ENCODE data around the gene PDSS2.
"Not testable (repeated sequence)": the region's sequence is repeated elsewhere in the genome, so short reads cannot be mapped to it uniquely, and the experiment has no call there.

PDSS2 gene

GRCh38 chr6:107136324-107136723, 323.0 kb downstream of the PDSS2 start:
- not testable (repeated sequence) for H3K36me3 ChIP-seq (ENCODE audit: insufficient read depth, low read length); H3K9me3 ChIP-seq (ENCODE audit: control insufficient read depth, insufficient read depth, low read length); H3K9ac ChIP-seq (ENCODE audit: low read depth, low read length); H3K4me1 ChIP-seq (ENCODE audit: insufficient read depth, low read length)

GRCh38 chr6:107135048-107135680, 324.2 kb downstream of the PDSS2 start:
- H3K9me3 ChIP-seq (ENCODE audit: control insufficient read depth, insufficient read depth, low read length); H3K9ac ChIP-seq (ENCODE audit: low read depth, low read length); H3K36me3 ChIP-seq (ENCODE audit: insufficient read depth, low read length); H3K4me1 ChIP-seq (ENCODE audit: insufficient read depth, low read length): not testable (repeated sequence)

GRCh38 chr6:107132330-107132954, 326.9 kb downstream of the PDSS2 start:
- peaks cover 8% of the 10 kb centered on the region; the same call in 1 of the 2 replicates for H3K4me1 ChIP-seq (ENCODE audit: insufficient read depth, low read length)
- no peaks in the 10 kb centered on the region for H3K9me3 ChIP-seq (ENCODE audit: control insufficient read depth, insufficient read depth, low read length)
- no peak overlapping the region for H3K9ac ChIP-seq (ENCODE audit: low read depth, low read length)
- H3K36me3 ChIP-seq (ENCODE audit: insufficient read depth, low read length) = no peaks in the 10 kb centered on the region

- Histone ChIP-seq H3K36me3 (ENCODE audit: insufficient read depth, low read length) (no peaks in the 10 kb centered on the region), H3K9ac (ENCODE audit: low read depth, low read length) (no peak overlapping the region), H3K9me3 (ENCODE audit: control insufficient read depth, insufficient read depth, low read length) (no peaks in the 10 kb centered on the region), H3K4me1 (ENCODE audit: insufficient read depth, low read length) (peaks cover 21% of the 10 kb centered on the region)
Observed at GRCh38 chr6:107129370-107129925, 329.9 kb downstream of the PDSS2 start.

- Histone ChIP-seq H3K36me3 (ENCODE audit: insufficient read depth, low read length) (no peaks in the 10 kb centered on the region), H3K9ac (ENCODE audit: low read depth, low read length) (no peak overlapping the region), H3K4me1 (ENCODE audit: insufficient read depth, low read length) (peaks cover 21% of the 10 kb centered on the region), H3K9me3 (ENCODE audit: control insufficient read depth, insufficient read depth, low read length) (no peaks in the 10 kb centered on the region)
Observed at GRCh38 chr6:107128577-107128976, 330.8 kb downstream of the PDSS2 start.

GRCh38 chr6:107128175-107128574, 331.2 kb downstream of the PDSS2 start:
- Histone ChIP-seq H3K9me3 (ENCODE audit: control insufficient read depth, insufficient read depth, low read length) (no peaks in the 10 kb centered on the region), H3K36me3 (ENCODE audit: insufficient read depth, low read length) (no peaks in the 10 kb centered on the region), H3K9ac (ENCODE audit: low read depth, low read length) (no peak overlapping the region), H3K4me1 (ENCODE audit: insufficient read depth, low read length) (peaks cover 21% of the 10 kb centered on the region)

- H3K9ac ChIP-seq (ENCODE audit: low read depth, low read length) = no peak overlapping the region
- no peaks in the 10 kb centered on the region for H3K36me3 ChIP-seq (ENCODE audit: insufficient read depth, low read length)
- H3K9me3 ChIP-seq (ENCODE audit: control insufficient read depth, insufficient read depth, low read length) = no peaks in the 10 kb centered on the region
- peaks cover 30% of the 10 kb centered on the region for H3K4me1 ChIP-seq (ENCODE audit: insufficient read depth, low read length)
Observed at GRCh38 chr6:107125771-107126170, 333.6 kb downstream of the PDSS2 start.

- no peak overlapping the region for H3K9ac ChIP-seq (ENCODE audit: low read depth, low read length)
- no peaks in the 10 kb centered on the region for H3K9me3 ChIP-seq (ENCODE audit: control insufficient read depth, insufficient read depth, low read length)
- H3K4me1 ChIP-seq (ENCODE audit: insufficient read depth, low read length) = peaks cover 30% of the 10 kb centered on the region
- H3K36me3 ChIP-seq (ENCODE audit: insufficient read depth, low read length) = no peaks in the 10 kb centered on the region
Observed at GRCh38 chr6:107124934-107125348, 334.4 kb downstream of the PDSS2 start.

- no peaks in the 10 kb centered on the region for H3K9me3 ChIP-seq (ENCODE audit: control insufficient read depth, insufficient read depth, low read length)
- peaks cover 30% of the 10 kb centered on the region for H3K4me1 ChIP-seq (ENCODE audit: insufficient read depth, low read length)
- no peaks in the 10 kb centered on the region for H3K36me3 ChIP-seq (ENCODE audit: insufficient read depth, low read length)
- no peak overlapping the region for H3K9ac ChIP-seq (ENCODE audit: low read depth, low read length)
Observed at GRCh38 chr6:107123501-107123900, 335.9 kb downstream of the PDSS2 start.

GRCh38 chr6:107122748-107123147, 336.6 kb downstream of the PDSS2 start:
- Histone ChIP-seq H3K9me3 (ENCODE audit: control insufficient read depth, insufficient read depth, low read length) (no peaks in the 10 kb centered on the region), H3K36me3 (ENCODE audit: insufficient read depth, low read length) (no peaks in the 10 kb centered on the region), H3K4me1 (ENCODE audit: insufficient read depth, low read length) (peaks cover 36% of the 10 kb centered on the region), H3K9ac (ENCODE audit: low read depth, low read length) (no peak overlapping the region)

GRCh38 chr6:107121964-107122495, 337.3 kb downstream of the PDSS2 start:
- H3K4me1 ChIP-seq (ENCODE audit: insufficient read depth, low read length) = peaks cover 39% of the 10 kb centered on the region
- no peak overlapping the region for H3K9ac ChIP-seq (ENCODE audit: low read depth, low read length)
- H3K36me3 ChIP-seq (ENCODE audit: insufficient read depth, low read length) = no peaks in the 10 kb centered on the region
- no peaks in the 10 kb centered on the region for H3K9me3 ChIP-seq (ENCODE audit: control insufficient read depth, insufficient read depth, low read length)

- H3K4me1 ChIP-seq (ENCODE audit: insufficient read depth, low read length) = peaks cover 38% of the 10 kb centered on the region
- H3K9me3 ChIP-seq (ENCODE audit: control insufficient read depth, insufficient read depth, low read length) = no peaks in the 10 kb centered on the region
- no peak overlapping the region for H3K9ac ChIP-seq (ENCODE audit: low read depth, low read length)
- no peaks in the 10 kb centered on the region for H3K36me3 ChIP-seq (ENCODE audit: insufficient read depth, low read length)
Observed at GRCh38 chr6:107121266-107121665, 338.1 kb downstream of the PDSS2 start.

- Histone ChIP-seq H3K9me3 (ENCODE audit: control insufficient read depth, insufficient read depth, low read length) (no peaks in the 10 kb centered on the region), H3K36me3 (ENCODE audit: insufficient read depth, low read length) (no peaks in the 10 kb centered on the region), H3K4me1 (ENCODE audit: insufficient read depth, low read length) (peaks cover 30% of the 10 kb centered on the region), H3K9ac (ENCODE audit: low read depth, low read length) (no peak overlapping the region)
Observed at GRCh38 chr6:107120404-107120803, 339.0 kb downstream of the PDSS2 start.

- Histone ChIP-seq H3K9me3 (ENCODE audit: control insufficient read depth, insufficient read depth, low read length) (no peaks in the 10 kb centered on the region), H3K4me1 (ENCODE audit: insufficient read depth, low read length) (peaks cover 25% of the 10 kb centered on the region), H3K36me3 (ENCODE audit: insufficient read depth, low read length) (no peaks in the 10 kb centered on the region), H3K9ac (ENCODE audit: low read depth, low read length) (no peak overlapping the region)
Observed at GRCh38 chr6:107118976-107119375, 340.4 kb downstream of the PDSS2 start.

GRCh38 chr6:107118540-107118939, 340.8 kb downstream of the PDSS2 start:
- not testable (repeated sequence) for H3K9ac ChIP-seq (ENCODE audit: low read depth, low read length); H3K9me3 ChIP-seq (ENCODE audit: control insufficient read depth, insufficient read depth, low read length); H3K36me3 ChIP-seq (ENCODE audit: insufficient read depth, low read length)
- peaks cover 28% of the 10 kb centered on the region for H3K4me1 ChIP-seq (ENCODE audit: insufficient read depth, low read length)

Data from ES-I3 (cell line).